GM21367 (cell line): ENCODE measurements around the gene ADPRHL1.
"Not testable (repeated sequence)": the region's sequence is repeated elsewhere in the genome, so short reads cannot be mapped to it uniquely, and the experiment has no call there.

Experiments used
- ATAC-seq: cut with Tn5 transposase; IDR thresholded peaks from one replicate; pipeline ENCODE4 v1.9.1; 2021; ENCODE audit not compliant: unreplicated experiment

ADPRHL1 gene

DNA sequence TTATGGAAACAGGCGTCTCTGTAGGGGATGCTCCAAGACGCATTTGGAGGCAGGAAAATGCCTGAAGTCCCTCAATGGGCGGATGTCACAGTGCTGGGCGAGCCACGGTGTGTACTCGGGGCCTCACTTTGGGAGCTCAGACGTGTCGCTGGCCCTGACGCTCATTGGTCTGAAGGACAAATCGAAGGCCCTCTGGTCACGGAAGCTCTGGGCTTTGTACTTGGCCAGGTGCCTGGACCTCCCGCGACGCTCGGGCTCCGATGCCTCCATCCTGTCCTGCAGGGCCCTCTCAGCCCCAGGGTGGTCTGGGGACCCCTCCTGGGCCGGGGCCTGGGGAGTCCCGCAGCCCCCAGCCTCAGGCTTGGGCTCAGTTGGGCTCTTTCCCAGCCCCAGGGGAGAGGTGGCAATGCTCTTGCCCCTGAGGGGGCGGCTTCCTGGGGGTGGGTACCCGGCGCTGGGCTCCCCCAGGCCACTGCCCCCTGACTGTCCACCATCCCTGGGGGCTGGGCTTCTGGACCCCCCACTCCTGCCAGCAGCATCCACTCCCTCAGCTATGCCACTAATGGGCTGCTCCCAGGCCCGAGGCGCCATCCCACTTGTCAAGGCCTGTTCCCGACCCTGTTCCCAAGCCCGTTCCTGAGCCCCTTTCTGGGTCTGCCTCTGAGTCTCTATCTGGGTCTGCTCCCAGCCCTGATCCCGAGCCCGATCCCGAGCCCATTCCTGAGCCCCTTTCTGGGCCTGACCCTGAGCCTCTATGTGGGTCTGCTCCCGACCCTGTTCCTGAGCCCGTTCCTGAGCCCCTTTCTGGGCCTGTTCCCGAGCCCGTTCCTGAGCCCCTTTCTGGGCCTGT, 49.8 kb downstream of the ADPRHL1 start:
- no peak for ATAC-seq

GRCh38 chr13:113402471-113403254, 50.6 kb downstream of the ADPRHL1 start:
- no peak for ATAC-seq

DNA sequence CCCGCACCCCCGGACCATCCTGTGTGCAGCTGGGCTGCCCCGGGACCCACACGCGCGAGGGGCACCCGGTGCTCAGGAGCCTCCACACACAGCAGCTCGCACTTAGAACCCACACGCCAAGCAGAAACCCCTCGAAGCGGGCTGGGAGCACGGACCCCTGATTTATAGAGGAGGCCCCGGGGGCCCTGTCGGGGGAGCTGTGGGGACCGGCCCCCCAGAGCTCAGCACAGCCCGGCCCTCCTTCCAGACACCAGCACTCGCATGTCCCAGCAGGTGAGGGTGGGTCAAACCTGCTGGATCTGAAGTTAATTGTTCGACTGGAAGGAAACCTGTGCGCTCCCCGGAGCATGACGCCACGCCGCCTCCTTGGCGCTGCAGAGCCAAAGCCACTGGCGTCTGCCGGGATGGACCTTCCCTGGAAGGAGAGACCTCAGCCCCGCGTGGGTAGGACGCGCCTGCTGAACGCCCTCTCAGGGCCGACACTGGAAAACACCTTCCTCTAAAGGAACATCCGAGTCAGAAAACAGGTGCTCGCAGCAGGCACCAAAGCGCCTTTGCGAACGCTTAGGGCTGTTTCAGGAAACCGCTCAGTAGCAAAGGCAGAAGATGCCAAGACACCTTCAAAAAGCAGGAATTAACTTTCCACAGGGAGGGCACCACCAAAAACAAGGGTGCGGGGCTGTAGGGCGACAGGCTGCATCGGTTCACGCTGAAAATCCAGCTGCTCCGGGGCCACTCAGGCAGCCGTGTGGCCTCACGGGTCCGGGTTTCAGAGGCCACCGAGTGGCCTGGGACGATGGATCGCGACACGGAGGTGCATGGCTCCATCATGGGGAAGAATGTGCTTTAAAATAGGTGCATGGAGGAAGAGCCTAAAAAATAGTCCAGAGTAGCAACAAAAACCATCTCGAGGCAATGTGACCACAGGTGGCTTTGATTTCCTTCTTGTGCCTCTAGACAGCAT, 51.6 kb downstream of the ADPRHL1 start:
- ATAC-seq = no peak

- no peak for ATAC-seq
These were observed 52.5 kb downstream of the ADPRHL1 start for GRCh38 chr13:113400621-113401451.

- no peak for ATAC-seq
These were observed 53.5 kb downstream of the ADPRHL1 start for GRCh38 chr13:113399755-113400149.

DNA sequence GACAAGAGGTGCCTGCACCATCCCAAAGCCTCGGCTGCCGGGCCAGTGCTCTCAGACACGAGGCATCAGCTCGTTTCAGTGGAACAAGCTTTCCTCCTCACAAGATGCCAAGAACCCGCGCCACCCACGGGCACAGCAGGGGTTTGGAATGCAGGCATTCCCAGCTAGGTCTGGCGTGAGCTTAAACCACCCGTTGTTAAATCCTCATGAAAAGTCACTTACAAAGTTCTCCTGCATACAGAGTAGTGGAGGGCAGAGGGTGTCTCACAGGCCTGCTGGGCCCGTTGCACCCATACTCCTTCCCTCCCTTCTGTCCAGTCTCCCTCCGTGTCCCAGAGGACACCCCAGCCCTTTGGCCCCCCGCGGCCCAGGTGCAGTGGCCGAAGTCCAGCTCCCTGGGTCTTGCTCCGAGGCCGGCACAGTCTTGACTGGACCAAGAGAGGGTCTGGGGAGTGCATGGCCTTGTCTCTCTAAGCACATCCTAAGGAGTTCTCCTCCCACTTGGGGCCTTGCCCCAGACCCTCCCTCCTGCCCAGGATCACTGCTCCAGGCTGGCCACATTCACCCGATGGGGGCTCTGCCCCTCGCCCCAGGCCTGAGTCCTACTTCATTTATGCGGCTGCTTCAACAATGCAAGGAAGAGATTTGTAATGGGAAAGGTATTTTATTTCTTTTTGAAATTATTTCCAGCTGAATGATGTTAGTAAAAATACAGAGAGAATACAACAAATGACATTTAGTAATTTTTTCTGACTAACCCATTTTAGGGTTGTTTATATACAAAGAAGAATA, 54.1 kb downstream of the ADPRHL1 start:
- no peak for ATAC-seq

DNA sequence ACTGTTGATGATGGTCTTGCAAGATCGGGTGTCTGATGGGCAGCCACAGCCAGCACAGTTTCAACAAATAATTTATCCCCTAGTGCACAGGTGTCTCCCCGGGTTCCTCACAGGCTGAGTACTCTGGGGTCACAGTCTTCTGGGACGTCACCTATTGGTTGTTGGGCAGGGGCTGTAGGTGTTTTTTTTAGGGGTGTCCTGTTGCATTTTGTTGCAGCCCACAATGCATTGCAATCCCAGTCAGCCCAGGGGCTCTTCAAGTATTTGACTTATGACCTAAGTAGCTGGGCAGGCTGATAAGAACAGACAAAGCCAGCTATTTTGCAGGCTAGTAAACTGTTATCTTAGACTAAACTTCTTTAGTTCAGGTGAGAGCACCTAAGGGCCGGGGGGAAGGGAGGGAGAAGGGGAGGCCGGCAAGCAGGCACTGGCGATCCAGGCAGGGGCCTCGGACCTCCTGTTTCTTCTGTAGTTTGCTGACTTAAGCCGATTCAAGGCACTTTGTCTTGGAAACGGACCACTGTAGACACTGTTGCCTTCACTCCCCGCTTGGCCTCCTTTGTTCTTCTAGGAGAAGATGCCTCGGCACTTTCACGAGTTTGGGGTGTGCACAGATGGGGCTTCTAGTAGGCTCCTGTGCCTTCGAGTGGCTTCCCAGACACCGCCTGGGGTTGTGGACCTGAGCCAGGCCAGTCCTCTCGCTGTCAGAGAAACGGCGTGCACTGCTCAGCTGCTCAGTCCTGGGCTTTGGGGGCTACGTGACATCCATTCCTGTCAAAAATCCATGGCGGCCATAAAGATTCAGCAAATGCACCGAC, 55.5 kb downstream of the ADPRHL1 start:
- ATAC-seq = no peak

GRCh38 chr13:113394339-113394640, 59.0 kb downstream of the ADPRHL1 start:
- ATAC-seq = no peak

DNA sequence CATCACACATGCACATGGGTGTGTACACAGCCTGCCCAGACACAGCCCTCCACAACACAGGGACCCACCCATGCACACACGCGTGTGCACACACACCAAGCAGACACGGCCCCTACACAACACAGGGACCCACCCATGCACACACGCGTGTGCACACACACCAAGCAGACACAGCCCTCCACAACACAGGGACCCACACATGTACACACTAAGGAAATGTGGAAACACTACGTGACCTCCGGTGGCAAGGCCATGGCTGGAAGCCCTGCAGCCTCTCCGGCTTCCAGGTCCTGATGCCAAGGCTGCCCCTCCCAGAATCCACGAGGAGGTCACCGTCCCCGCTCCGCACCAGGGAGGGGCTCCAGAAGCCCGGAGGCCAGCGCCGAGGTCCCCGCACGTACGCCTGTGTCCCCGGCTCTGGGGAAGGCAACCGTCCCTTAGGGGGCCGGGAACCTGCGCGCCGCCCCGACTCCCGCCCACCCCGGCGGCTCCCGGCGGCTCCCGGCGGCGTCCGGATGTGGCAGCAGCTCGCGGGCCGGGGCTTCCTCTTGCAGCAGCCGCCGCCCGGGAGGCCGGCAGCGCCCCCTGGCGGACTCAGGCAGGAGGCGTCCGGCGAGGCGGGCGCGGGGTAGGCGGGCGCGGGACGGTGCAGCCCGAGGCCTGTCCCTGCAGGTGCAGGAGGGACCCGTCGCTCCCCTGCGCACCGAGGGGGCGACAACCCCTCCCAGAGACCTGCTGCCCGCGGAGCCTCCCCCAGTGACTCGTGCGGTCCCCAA, 59.5 kb downstream of the ADPRHL1 start:
- peak; percentile 89 for ATAC-seq

DNA sequence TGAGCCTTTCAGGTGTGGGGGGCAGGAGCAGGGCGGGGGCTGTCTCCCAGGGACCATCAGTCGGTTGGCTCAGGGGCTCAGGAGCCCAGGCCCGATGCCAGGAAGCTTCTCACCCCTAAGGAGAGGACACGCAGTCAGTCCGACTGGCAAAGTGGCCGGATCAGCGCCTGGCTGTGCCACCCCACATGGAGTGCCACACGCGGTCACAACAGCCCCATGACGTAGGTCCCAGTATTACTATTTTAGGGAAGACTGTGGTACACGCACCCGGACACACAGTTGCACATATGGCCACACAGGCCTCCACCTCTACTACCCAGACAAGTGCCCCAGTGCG, 60.1 kb downstream of the ADPRHL1 start:
- no peak for ATAC-seq

DNA sequence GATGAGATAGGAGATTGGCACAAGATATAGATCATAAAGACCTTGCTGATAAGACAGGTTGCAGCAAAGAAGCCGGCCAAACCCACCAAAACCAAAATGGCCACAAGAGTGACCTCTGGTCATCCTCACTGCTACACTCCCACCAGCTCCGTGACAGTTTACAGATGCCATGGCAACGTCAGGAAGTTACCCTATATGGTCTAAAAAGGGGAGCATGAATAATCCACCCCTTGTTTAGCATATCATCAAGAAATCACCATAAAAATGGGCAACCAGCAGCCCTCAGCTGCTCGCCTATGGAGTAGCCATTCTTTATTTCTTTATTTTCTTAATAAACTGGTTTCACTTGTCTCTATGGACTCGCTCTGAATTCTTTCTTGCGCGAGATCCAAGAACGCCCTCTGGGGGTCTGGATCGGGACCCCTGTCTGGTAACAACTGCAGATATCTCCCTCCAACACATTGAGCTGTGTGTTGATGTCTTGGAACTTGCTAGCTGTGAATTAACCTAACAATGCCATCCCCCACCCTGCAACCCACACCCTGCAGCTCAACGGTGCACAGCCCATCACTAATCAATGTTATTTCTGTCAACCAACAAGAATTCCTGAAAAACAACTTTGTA, 62.3 kb downstream of the ADPRHL1 start:
- ATAC-seq = no peak

DNA sequence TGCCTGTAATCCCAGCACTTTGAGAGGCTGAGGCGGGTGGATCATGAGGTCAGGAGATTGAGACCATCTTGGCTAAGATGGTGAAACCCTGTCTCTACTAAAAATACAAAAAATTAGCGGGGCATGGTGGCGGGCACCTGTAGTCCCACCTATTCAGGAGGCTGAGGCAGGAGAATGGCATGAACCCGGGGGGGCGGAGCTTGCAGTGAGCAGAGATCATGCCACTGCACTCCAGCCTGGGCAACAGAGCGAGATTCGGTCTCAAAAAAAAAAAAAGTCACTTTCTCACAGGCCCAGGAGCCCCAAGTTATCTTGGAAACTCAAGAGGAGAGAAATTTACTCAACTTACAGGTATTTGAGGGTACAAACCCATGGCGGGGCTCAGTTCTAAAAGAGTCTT, 63.7 kb downstream of the ADPRHL1 start:
- not testable (repeated sequence) for ATAC-seq

- ATAC-seq = no peak
These were observed 65.9 kb downstream of the ADPRHL1 start for GRCh38 chr13:113387396-113387795.

DNA sequence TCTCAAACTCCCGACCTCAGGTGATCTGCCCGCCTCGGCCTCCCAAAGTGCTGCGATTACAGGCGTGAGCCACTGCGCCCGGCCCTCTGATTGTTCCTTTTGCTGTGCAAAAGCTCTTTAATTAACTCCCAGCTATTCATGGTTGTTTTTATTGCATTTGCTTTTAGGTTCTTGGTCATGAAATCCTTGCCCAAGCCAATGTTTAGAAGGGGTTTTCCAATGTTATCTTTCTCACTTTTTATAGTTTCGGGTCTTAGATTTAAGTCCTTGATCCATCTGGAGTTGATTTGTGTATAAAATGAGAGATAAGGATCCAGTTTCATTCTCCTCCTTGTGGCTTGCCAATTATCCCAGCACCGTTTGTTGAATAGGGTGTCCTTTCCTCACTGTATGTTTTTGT, 70.2 kb downstream of the ADPRHL1 start:
- ATAC-seq = no peak

- ATAC-seq = not testable (repeated sequence)
These were observed 70.7 kb downstream of the ADPRHL1 start for GRCh38 chr13:113382542-113382941.

DNA sequence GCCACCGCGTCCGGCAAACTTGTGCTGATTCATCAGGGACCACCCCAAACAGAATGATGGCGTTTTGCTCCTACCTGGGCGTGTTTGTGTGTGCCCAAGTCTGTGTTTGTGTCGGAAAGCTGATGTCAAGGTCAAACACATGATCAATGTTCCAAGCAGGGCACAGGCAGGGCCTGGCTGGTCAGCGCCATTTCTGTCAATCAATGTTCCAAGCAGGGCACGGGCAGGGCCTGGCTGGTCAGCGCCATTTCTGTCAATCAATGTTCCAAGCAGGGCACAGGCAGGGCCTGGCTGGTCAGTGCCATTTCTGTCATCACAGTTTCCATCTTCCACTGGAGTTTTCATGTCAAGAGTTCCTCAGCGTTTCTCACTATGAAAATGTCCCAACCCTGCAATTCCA, 74.5 kb downstream of the ADPRHL1 start:
- ATAC-seq = no peak

- ATAC-seq = no peak
These were observed 78.6 kb downstream of the ADPRHL1 start for GRCh38 chr13:113374511-113375175.
